HG02763 (cell line): ENCODE measurements around the gene SELENOO.
"Not testable (repeated sequence)": the region's sequence is repeated elsewhere in the genome, so short reads cannot be mapped to it uniquely, and the experiment has no call there.

ENCODE experiments used
- ATAC-seq: cut with Tn5 transposase; IDR thresholded peaks from one replicate; pipeline ENCODE4 v1.9.1; 2021; ENCODE audit warnings: mild to moderate bottlenecking, moderate library complexity; ENCODE audit not compliant: unreplicated experiment

The SELENOO gene

GRCh38 chr22:50198624-50199017 is 2.2 kb upstream of the SELENOO start:
- no peak for ATAC-seq

GRCh38 chr22:50199251-50199721 is 1.5 kb upstream of the SELENOO start:
- no peak for ATAC-seq

GRCh38 chr22:50199829-50200460 is 866 bp upstream of the SELENOO start:
- no peak for ATAC-seq

GRCh38 chr22:50201191-50202129 is 649 bp downstream of the SELENOO start:
- peak; percentile 27 for ATAC-seq

GRCh38 chr22:50202130-50202666 is 1.4 kb downstream of the SELENOO start:
- no peak for ATAC-seq

GRCh38 chr22:50203288-50203687 is 2.5 kb downstream of the SELENOO start:
- no peak for ATAC-seq

GRCh38 chr22:50204571-50204970 is 3.8 kb downstream of the SELENOO start:
- no peak for ATAC-seq

GRCh38 chr22:50204998-50205397 is 4.2 kb downstream of the SELENOO start:
- ATAC-seq: not testable (repeated sequence)

GRCh38 chr22:50205781-50206569 is 5.2 kb downstream of the SELENOO start:
- no peak for ATAC-seq

GRCh38 chr22:50206599-50206998 is 5.8 kb downstream of the SELENOO start:
- no peak for ATAC-seq

GRCh38 chr22:50207383-50208140 is 6.8 kb downstream of the SELENOO start:
- ATAC-seq: no peak

GRCh38 chr22:50208430-50208938 is 7.7 kb downstream of the SELENOO start:
- no peak for ATAC-seq

GRCh38 chr22:50208939-50209892 is 8.4 kb downstream of the SELENOO start:
- no peak for ATAC-seq

GRCh38 chr22:50209893-50210292 is 9.1 kb downstream of the SELENOO start:
- no peak for ATAC-seq

GRCh38 chr22:50210378-50211139 is 9.7 kb downstream of the SELENOO start:
- no peak for ATAC-seq

- ATAC-seq: no peak
Observed at GRCh38 chr22:50211147-50211546, 10.3 kb downstream of the SELENOO start.

GRCh38 chr22:50213263-50213662 is 12.5 kb downstream of the SELENOO start:
- ATAC-seq: no peak
